Heart left ventricle (tissue), 16 donors: Measurements from ENCODE around the gene RELB. TPM values are rescaled to one million over a fixed set of nuclear protein-coding genes. Genes with fewer than 3 reads are reported as not detected.
A peak's percentile ranks its signal among the peaks of the same experiment; 100 is the strongest.

Experiments
- ATAC-seq, 4 donors: fragments of 200-7000 bp; cut with Tn5 transposase; one replicate each; pipeline ENCODE4 v1.9.1; 2020 to 2022; ENCODE audit warnings: moderate library complexity in 4 of 4, mild to moderate bottlenecking in 3 of 4, moderate number of reproducible peaks in 1 of 4
- DNase-seq, 5 donors: peaks; one replicate each; pipeline ENCODE4 v3.0.0-alpha.2; 2020
- H3K27ac ChIP-seq, 12 donors: fragments of 200-600 bp; sonication (generic) in 4 of 12; one replicate each; pipeline versions ENCODE4 v1.5.0 to v1.8.0; 2016 to 2022; ENCODE audit warnings: mild to moderate bottlenecking in 2 of 12
- H3K27me3 ChIP-seq, 9 donors: fragments of 200-600 bp; sonication (generic) in 2 of 9; one replicate each; pipeline versions ENCODE4 v1.5.1 to v1.8.0; 2016 to 2022; ENCODE audit warnings: mild to moderate bottlenecking in 3 of 9
- H3K36me3 ChIP-seq, 9 donors: fragments of 200-600 bp; sonication (generic) in 2 of 9; one replicate each; pipeline versions ENCODE4 v1.5.0 to v1.8.0; 2018 to 2022; ENCODE audit warnings: mild to moderate bottlenecking in 2 of 9
- H3K4me1 ChIP-seq, 12 donors: fragments of 200-600 bp; sonication (generic) in 4 of 12; one replicate each; pipeline versions ENCODE4 v1.5.0 to v1.8.0; 2016 to 2022; ENCODE audit warnings: mild to moderate bottlenecking in 3 of 12
- H3K4me3 ChIP-seq, 12 donors: fragments of 200-600 bp; sonication (generic) in 4 of 12; one replicate each; pipeline versions ENCODE4 v1.5.0 to v1.8.0; 2017 to 2022; ENCODE audit warnings: mild to moderate bottlenecking in 9 of 12, moderate library complexity in 4 of 12
- H3K9me3 ChIP-seq, 12 donors: fragments of 200-600 bp; sonication (generic) in 4 of 12; one replicate each; pipeline versions ENCODE4 v1.5.0 to v1.8.0; 2016 to 2022; ENCODE audit warnings: mild to moderate bottlenecking in 1 of 12
- CTCF ChIP-seq, 12 donors: fragments of 200-600 bp; sonication (generic) in 4 of 12; IDR thresholded peaks; one replicate each; pipeline versions ENCODE4 v1.5.0 to v1.8.0; 2018 to 2022; ENCODE audit warnings: antibody characterized with exemption in 12 of 12, mild to moderate bottlenecking in 5 of 12
- POLR2A ChIP-seq, 2 donors: fragments of 450-650 bp; IDR thresholded peaks; one replicate each; pipeline ENCODE4 v1.6.1; 2017; ENCODE audit warnings: antibody characterized with exemption in 2 of 2, mild to moderate bottlenecking in 2 of 2, moderate library complexity in 2 of 2
- WGBS, 4 donors: extraction: QIAGEN DNeasy Blood & Tissue Kit in 2 of 4; methylation state at CpG; one replicate each; pipeline versions ENCODE4 v1.1.5 to v1.1.7; 2013 to 2018; 5-methylcytosine and 5-hydroxymethylcytosine counted together
- intact Hi-C, 10 donors: fragments of 100-400 bp; cut with DNase I; formaldehyde crosslinking; loops; one replicate each; pipeline versions ENCODE4 v1.11.1 to v1.14.2; 2022
- polyA plus RNA-seq, 2 donors: library from polyadenylated mRNA; stranded (reverse); fragments of 200-250 nt; gene quantifications; one replicate each; pipeline ENCODE4 v1.2.3, GENCODE V29; 2013
- total RNA-seq, 9 donors: library from RNA; depleted of rRNA in 2 of 9; stranded (reverse); fragments of >200 nt in 2 of 9; fragmentation: NEBNext Ultra II Directional in 3 of 9; extraction: Animal tissue kit (Norgen Biotek cat#: 25700) in 3 of 9; gene quantifications; one replicate each; pipeline versions ENCODE4 v1.1.0 to v1.2.4, GENCODE V29; 2016 to 2023
- donor health status: ischemic (EF 13 %, LVEDD 7.1; RV severe dilation, severe dysfunction).
- donor health status: healthy with polysubstance abuse.
- donor health status: DM: no; HTN: yes; CAD: no.
- donor health status: DM: no; HTN: no; CAD: no.
- donor health status: ischemic (EF 25% LVEDD 6.9; RV normal size, moderate dysfunction).
- donor health status: ischemic (EF 25% LVEDD 5.7; RV mildly dilated, moderate dysfunction).
- donor health status: healthy.
- donor health status: DM: yes; HTN: yes; CAD: no.
- donor health status: ischemic (EF 35%, LVEDD 5.7; RV mildly dilated, moderate dysfunction).
- donor health status: nonischemic (EF 11% LVEDD 7.7; RV severe dilation, severe dysfunction).
- donor health status: DM: yes; HTN: yes; CAD: no.
- donor health status: PGD.
- donor health status: ischemic (EF 29% LVEDD 5.4; RV normal size, mild dysfunction).
- donor health status: nonischemic (EF 23%, LVEDD 6.1; RV moderate dilation, normal function).

The RELB gene
- total and polyA plus RNA-seq, 11 donors, result 1.6 to 23.2 (median 6.7) TPM

- H3K27ac ChIP-seq, result no peak overlapping the region
- H3K9me3 ChIP-seq, result no peaks in the 10 kb centered on the region
- H3K27me3 ChIP-seq, result no peaks in the 10 kb centered on the region
- H3K36me3 ChIP-seq, result peaks cover 0 to 90% (median 39%) of the 10 kb centered on the region in 9 donors
- peaks cover 0 to 6% (median 0%) of the 10 kb centered on the region in 12 donors for H3K4me1 ChIP-seq
- no peak overlapping the region for H3K4me3 ChIP-seq
- 96 to 97% (median 96%) methylated on average over 26 to 42 of the region's 42 CpGs for WGBS, 4 donors
- no peak for ATAC-seq
- intact Hi-C loops, result loop anchor here in 2 of 10 donors (10.0 kb wide), 2 partner anchors 173 to 323 kb away; no protein-coding TSS in a partner anchor
- no peak for TF ChIP-seq CTCF (IDR thresholded peaks at IDR 0.05)
- TF ChIP-seq POLR2A (IDR thresholded peaks at IDR 0.05), result no peak
- no peak for DNase-seq
Observed at GRCh38 chr19:45011959-45012358, 10.7 kb downstream of the RELB start.

- no peaks in the 10 kb centered on the region for H3K9me3 ChIP-seq
- peak overlapping the region in 2 of 12 donors; percentile 17 to 39 for H3K27ac ChIP-seq
- ATAC-seq (peak; percentile 71 to 90 (median 82)), DNase-seq (peak in 4 of 5 donors; percentile 40 to 48 (median 42))
- peaks cover 0 to 9% (median 0%) of the 10 kb centered on the region in 12 donors for H3K4me1 ChIP-seq
- WGBS, 4 donors, result 71 to 76% (median 72%) methylated on average over 13 of the region's 13 CpGs
- TF ChIP-seq CTCF (IDR thresholded peaks at IDR 0.05) (peak; percentile 52 to 71 (median 62)), POLR2A (IDR thresholded peaks at IDR 0.05) (no peak)
- intact Hi-C loops, result loop anchor here in 2 of 10 donors (5.0 to 10.0 kb wide), 3 partner anchors 111 to 318 kb away; no protein-coding TSS in a partner anchor
- H3K36me3 ChIP-seq, result peaks cover 0 to 78% (median 40%) of the 10 kb centered on the region in 9 donors
- H3K27me3 ChIP-seq, result no peaks in the 10 kb centered on the region
- H3K4me3 ChIP-seq, result no peak overlapping the region
Observed at GRCh38 chr19:45016388-45017314, 15.4 kb downstream of the RELB start.

GRCh38 chr19:45019187-45019586 is 17.9 kb downstream of the RELB start:
- no peaks in the 10 kb centered on the region for H3K27me3 ChIP-seq
- intact Hi-C loops, result loop anchor here in 2 of 10 donors (5.0 to 10.0 kb wide), 3 partner anchors 108 to 316 kb away; no protein-coding TSS in a partner anchor
- TF ChIP-seq CTCF (IDR thresholded peaks at IDR 0.05) (no peak), POLR2A (IDR thresholded peaks at IDR 0.05) (no peak)
- H3K9me3 ChIP-seq, result no peaks in the 10 kb centered on the region
- 90 to 96% (median 94%) methylated on average over 2 of the region's 2 CpGs for WGBS, 4 donors
- no peak overlapping the region for H3K27ac ChIP-seq
- peaks cover 0 to 9% (median 0%) of the 10 kb centered on the region in 12 donors for H3K4me1 ChIP-seq
- ATAC-seq (no peak), DNase-seq (no peak)
- peaks cover 0 to 73% (median 19%) of the 10 kb centered on the region in 9 donors for H3K36me3 ChIP-seq
- no peak overlapping the region for H3K4me3 ChIP-seq

- no peak overlapping the region for H3K27ac ChIP-seq
- peaks cover 0 to 9% (median 0%) of the 10 kb centered on the region in 12 donors for H3K4me1 ChIP-seq
- H3K9me3 ChIP-seq, result no peaks in the 10 kb centered on the region
- intact Hi-C loops, result no loop called here
- ATAC-seq (no peak), DNase-seq (no peak)
- no peak overlapping the region for H3K4me3 ChIP-seq
- H3K36me3 ChIP-seq, result peaks cover 0 to 70% (median 12%) of the 10 kb centered on the region in 9 donors
- H3K27me3 ChIP-seq, result no peaks in the 10 kb centered on the region
- 89 to 90% (median 89%) methylated on average over 3 of the region's 3 CpGs for WGBS, 4 donors
- no peak for TF ChIP-seq POLR2A (IDR thresholded peaks at IDR 0.05)
- no peak for TF ChIP-seq CTCF (IDR thresholded peaks at IDR 0.05)
Observed at GRCh38 chr19:45020071-45020470, 18.8 kb downstream of the RELB start.
